Activated CD4-positive, alpha-beta T cell treated with anti-CD3 and anti-CD28 coated beads, Interleukin-2, amount 50 U/mL, for 4 hours (primary cell): ENCODE results near the gene UCK2.

Experiments used
- DNase-seq, 2 experiments: peaks; one replicate each; pipeline ENCODE4 v3.0.0-alpha.2; 2020

The UCK2 gene

GRCh38 chr1:165856606-165857005 lies 29.2 kb downstream of the UCK2 start:
- no peak for DNase-seq

GRCh38 chr1:165857046-165857801 lies 29.8 kb downstream of the UCK2 start:
- no peak for DNase-seq

GRCh38 chr1:165858364-165858823 lies 31.0 kb downstream of the UCK2 start:
- no peak for DNase-seq

GRCh38 chr1:165858967-165859845 lies 31.8 kb downstream of the UCK2 start:
- no peak for DNase-seq

GRCh38 chr1:165860065-165860464 lies 32.7 kb downstream of the UCK2 start:
- DNase-seq: no peak

- no peak for DNase-seq
These were observed 34.5 kb downstream of the UCK2 start for GRCh38 chr1:165861911-165862310.

- no peak for DNase-seq
These were observed 35.0 kb downstream of the UCK2 start for GRCh38 chr1:165862448-165862847.

GRCh38 chr1:165863346-165863745 lies 35.9 kb downstream of the UCK2 start:
- no peak for DNase-seq

- DNase-seq: no peak
These were observed 38.4 kb downstream of the UCK2 start for GRCh38 chr1:165865633-165866340.

- DNase-seq: no peak
These were observed 41.9 kb downstream of the UCK2 start for GRCh38 chr1:165869343-165869742.

- peak; percentile 14 to 30 for DNase-seq
These were observed 44.1 kb downstream of the UCK2 start for GRCh38 chr1:165871311-165872067.

- no peak for DNase-seq
These were observed 46.1 kb downstream of the UCK2 start for GRCh38 chr1:165873481-165873880.

- DNase-seq: no peak
These were observed 47.2 kb downstream of the UCK2 start for GRCh38 chr1:165874643-165875042.

GRCh38 chr1:165875171-165875570 lies 47.8 kb downstream of the UCK2 start:
- no peak for DNase-seq

- no peak for DNase-seq
These were observed 48.2 kb downstream of the UCK2 start for GRCh38 chr1:165875604-165876003.

- no peak for DNase-seq
These were observed 48.7 kb downstream of the UCK2 start for GRCh38 chr1:165876121-165876520.

GRCh38 chr1:165877411-165877810 lies 50.0 kb downstream of the UCK2 start:
- DNase-seq: no peak

GRCh38 chr1:165877940-165878556 lies 50.6 kb downstream of the UCK2 start:
- DNase-seq: no peak

GRCh38 chr1:165879946-165880345 lies 52.5 kb downstream of the UCK2 start:
- no peak for DNase-seq

GRCh38 chr1:165880993-165881392 lies 53.6 kb downstream of the UCK2 start:
- DNase-seq: no peak

GRCh38 chr1:165882168-165882837 lies 54.9 kb downstream of the UCK2 start:
- no peak for DNase-seq

- no peak for DNase-seq
These were observed 55.6 kb downstream of the UCK2 start for GRCh38 chr1:165883056-165883455.
